Measurements from ENCODE around the gene SCNM1. TPM values are rescaled to one million over a fixed set of nuclear protein-coding genes. Genes with fewer than 3 reads are reported as not detected.

The SCNM1 gene
- total RNA-seq, 1 donor from 2014 or later, result 17.5 TPM

Other genes starting within 250 kb of the SCNM1 start
- 15.7 TPM for gene SETDB1, start 239.8 kb upstream of the SCNM1 start, total RNA-seq
- 82.5 TPM for gene CERS2, start 191.3 kb upstream of the SCNM1 start, total RNA-seq
- not detected for gene ANXA9, start 183.9 kb upstream of the SCNM1 start, total RNA-seq
- 41.6 TPM for gene MINDY1, start 159.2 kb upstream of the SCNM1 start, total RNA-seq
- 41.3 TPM for gene PRUNE1, start 157.7 kb upstream of the SCNM1 start, total RNA-seq
- 0.43 TPM for gene BNIPL, start 129.6 kb upstream of the SCNM1 start, total RNA-seq
- 7.3 TPM for gene C1orf56, start 118.4 kb upstream of the SCNM1 start, total RNA-seq
- 24.3 TPM for gene CDC42SE1, start 106.5 kb upstream of the SCNM1 start, total RNA-seq
- 2.9 TPM for gene MLLT11, start 105.7 kb upstream of the SCNM1 start, total RNA-seq
- gene GABPB2, start 95.4 kb upstream of the SCNM1 start, total RNA-seq, result 9.5 TPM
- 56.6 TPM for gene SEMA6C, start 19.5 kb upstream of the SCNM1 start, total RNA-seq
- 1.5 TPM for gene TNFAIP8L2, start 9.5 kb upstream of the SCNM1 start, total RNA-seq
- 10.7 TPM for gene LYSMD1, start 242 bp upstream of the SCNM1 start, total RNA-seq
- gene TMOD4, start 9.8 kb downstream of the SCNM1 start, total RNA-seq, result not detected
- 37.5 TPM for gene VPS72, start 24.1 kb downstream of the SCNM1 start, total RNA-seq
- 33.5 TPM for gene PIP5K1A, start 32.4 kb downstream of the SCNM1 start, total RNA-seq
- gene PSMD4, start 88.6 kb downstream of the SCNM1 start, total RNA-seq, result 138 TPM
- gene ZNF687, start 116.2 kb downstream of the SCNM1 start, total RNA-seq, result 12.4 TPM
- gene PI4KB, start 161.3 kb downstream of the SCNM1 start, total RNA-seq, result 41.0 TPM
- gene RFX5, start 181.1 kb downstream of the SCNM1 start, total RNA-seq, result 16.3 TPM
- gene SELENBP1, start 206.6 kb downstream of the SCNM1 start, total RNA-seq, result 119 TPM
- gene PSMB4, start 233.4 kb downstream of the SCNM1 start, total RNA-seq, result 177 TPM

Data from Right ventricle myocardium superior (tissue), 1 donor.